Activated CD4-positive, alpha-beta memory T cell treated with anti-CD3 and anti-CD28 coated beads, Interleukin-2, amount 10 ng/mL, durations not matched to agents 7 days and 5 days (primary cell): Measurements from ENCODE around the gene CACYBP. TPM values are rescaled to one million over a fixed set of nuclear protein-coding genes. Genes with fewer than 3 reads are reported as not detected.
"Not testable (repeated sequence)": the region's sequence is repeated elsewhere in the genome, so short reads cannot be mapped to it uniquely, and the experiment has no call there.

Source experiments
- CTCF ChIA-PET: fragments of 350-600 bp; sonication (Branson Sonifier 250); formaldehyde crosslinking; loops from one replicate; lab custom pipeline; 2021; ENCODE audit warnings: antibody characterized with exemption, inconsistent platforms; lab: Charles Lee
- POLR2A ChIA-PET: fragments of 350-600 bp; sonication (Branson Sonifier 250); formaldehyde crosslinking; loops from one replicate; lab custom pipeline; 2021; ENCODE audit warnings: antibody characterized with exemption; lab: Charles Lee
- DNase-seq: peaks from one replicate; pipeline ENCODE4 v3.0.0-alpha.2; 2020
- H3K27ac Mint-ChIP-seq: one replicate; pipeline ENCODE4 v1.8.0; 2021; ENCODE audit warnings: mild to moderate bottlenecking, mixed read lengths
- H3K27me3 Mint-ChIP-seq: one replicate; pipeline ENCODE4 v1.8.0; 2021; ENCODE audit warnings: mixed read lengths
- H3K36me3 Mint-ChIP-seq: one replicate; pipeline ENCODE4 v1.8.0; 2021; ENCODE audit warnings: low read depth, mixed read lengths
- H3K4me1 Mint-ChIP-seq: one replicate; pipeline ENCODE4 v1.8.0; 2021; ENCODE audit warnings: mixed read lengths
- H3K4me3 Mint-ChIP-seq: one replicate; pipeline ENCODE4 v1.8.0; 2021; ENCODE audit warnings: mild to moderate bottlenecking, mixed read lengths
- H3K9me3 Mint-ChIP-seq: one replicate; pipeline ENCODE4 v1.8.0; 2021; ENCODE audit warnings: mixed read lengths
- total RNA-seq, 2 experiments: library from RNA; stranded (reverse); gene quantifications; one replicate each; pipeline ENCODE4 v1.2.3, GENCODE V29; 2021

Gene CACYBP
- total RNA-seq, 2 experiments from 2014 or later = 234 to 254 TPM

DNA sequence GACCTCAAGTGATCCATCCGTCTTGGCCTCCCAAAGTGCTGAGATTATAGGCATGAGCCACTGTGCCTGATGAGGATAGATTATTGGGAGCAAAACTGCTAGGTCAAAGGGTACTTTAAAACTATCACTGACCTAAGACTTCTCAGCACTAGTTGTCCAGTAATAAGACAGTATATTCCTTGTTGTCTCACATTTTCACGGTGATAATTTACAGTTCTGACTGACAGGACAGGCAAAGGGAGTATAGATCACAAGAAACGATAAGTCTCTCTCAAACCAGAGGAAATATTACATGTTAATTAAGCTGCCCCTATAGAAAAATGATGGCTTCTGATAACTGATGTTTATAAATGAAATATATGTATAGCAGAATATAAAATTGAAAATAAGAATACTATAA lies 19.8 kb downstream of the CACYBP start:
- Mint-ChIP-seq H3K27ac (no peak overlapping the region), H3K4me3 (no peak overlapping the region), H3K4me1 (peaks cover 35% of the 10 kb centered on the region), H3K9me3 (peaks cover under 1% of the 10 kb centered on the region), H3K27me3 (no peaks in the 10 kb centered on the region), H3K36me3 (peaks cover 40% of the 10 kb centered on the region)
- ChIA-PET POLR2A (no interaction called here), CTCF (no interaction called here)
- no peak for DNase-seq

DNA sequence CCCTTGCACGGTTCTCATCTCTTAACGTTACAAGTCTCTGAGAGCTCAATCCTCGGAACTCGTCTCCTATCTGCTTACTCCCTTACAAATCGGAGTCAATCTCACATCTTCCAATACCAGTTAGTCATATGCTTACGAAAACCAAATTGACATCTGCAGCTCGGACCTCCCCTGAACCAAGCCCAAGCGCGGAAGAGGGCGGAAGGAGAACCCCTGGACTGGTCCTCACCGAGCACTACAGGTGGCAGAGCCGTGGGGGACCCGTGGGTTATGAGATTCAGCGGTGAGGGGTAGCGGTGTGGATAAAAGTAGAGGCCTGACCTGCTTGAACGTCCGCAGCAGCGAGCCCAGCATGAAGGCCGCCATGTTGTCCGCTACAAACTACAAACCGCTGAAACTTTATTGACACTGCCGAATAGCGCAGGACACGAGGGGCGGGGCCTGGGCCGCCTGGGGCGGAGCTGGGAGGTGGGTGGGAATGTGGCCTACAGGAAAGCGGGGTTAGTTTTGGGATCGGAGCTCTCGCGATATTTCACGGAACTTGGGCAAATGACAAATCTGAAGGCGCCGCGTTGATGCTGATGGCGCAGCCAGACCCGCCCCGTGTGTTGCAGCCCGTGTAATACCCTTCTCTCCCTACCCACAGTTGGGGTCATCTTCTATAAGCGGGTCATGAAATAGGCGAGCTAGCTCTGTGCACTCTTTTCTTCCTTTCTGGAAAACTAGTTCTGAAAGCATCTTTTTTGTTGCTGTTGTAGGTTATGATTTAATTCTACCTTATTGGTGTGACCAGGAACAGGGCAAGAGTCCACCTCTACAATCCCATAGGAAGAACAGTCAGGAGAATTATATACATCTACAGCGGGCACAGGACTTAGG lies 23.5 kb downstream of the CACYBP start, which contains the start of gene MRPS14:
MRPS14 (minus strand) TSS at position 383 of the 879 bp plus-strand sequence; CDS start at position 366, 17 bp downstream.
- peak; percentile 98 for DNase-seq
- Mint-ChIP-seq H3K4me1 (peaks cover 33% of the 10 kb centered on the region), H3K27me3 (no peaks in the 10 kb centered on the region), H3K36me3 (peaks cover 17% of the 10 kb centered on the region), H3K4me3 (peak within 1 kb of the TSS; percentile 89), H3K9me3 (peaks cover 5% of the 10 kb centered on the region), H3K27ac (peak within 1 kb of the TSS; percentile 81)
- ChIA-PET POLR2A (interaction anchor here (0.6 to 5.7 kb wide), 29 partner anchors 9 to 1547 kb away, joined by 3 to 203 read pairs (median 4); partner anchors contain the start of genes CACYBP, CENPL, COP1 and DARS2), CTCF (interaction anchor here (0.6 to 3.3 kb wide), 13 partner anchors 8 to 1809 kb away, joined by 3 to 35 read pairs (median 3); partner anchors contain the start of gene CACYBP)

DNA sequence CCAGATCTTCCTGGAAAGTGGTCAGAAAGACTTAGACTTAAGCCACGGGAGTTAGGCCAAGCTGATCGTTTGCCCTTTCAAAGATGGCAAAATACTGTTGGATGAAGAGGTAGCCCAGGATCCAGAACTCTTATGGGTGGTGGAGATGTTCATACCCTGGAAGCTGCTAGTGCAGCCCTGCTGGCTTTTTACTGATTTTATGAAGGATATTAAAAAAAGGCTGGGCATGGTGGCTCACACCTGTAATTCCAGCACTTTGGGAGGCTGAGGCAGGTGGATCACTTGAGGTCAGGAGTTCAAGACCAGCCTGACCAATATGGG lies 24.1 kb downstream of the CACYBP start:
- H3K27me3 Mint-ChIP-seq, H3K9me3 Mint-ChIP-seq, DNase-seq: not testable (repeated sequence)
- peaks cover 16% of the 10 kb centered on the region for H3K36me3 Mint-ChIP-seq
- peak overlapping the region; percentile 89 for H3K4me3 Mint-ChIP-seq
- peaks cover 33% of the 10 kb centered on the region for H3K4me1 Mint-ChIP-seq
- H3K27ac Mint-ChIP-seq = peak overlapping the region; percentile 81
- POLR2A ChIA-PET = interaction anchor here (0.6 to 5.7 kb wide), 27 partner anchors 10 to 1547 kb away, joined by 3 to 203 read pairs (median 4); partner anchors contain the start of genes CACYBP, CENPL, COP1 and DARS2
- CTCF ChIA-PET = interaction anchor here (0.6 to 3.3 kb wide), 8 partner anchors 8 to 942 kb away, joined by 3 to 35 read pairs (median 3); partner anchors contain the start of gene CACYBP

DNA sequence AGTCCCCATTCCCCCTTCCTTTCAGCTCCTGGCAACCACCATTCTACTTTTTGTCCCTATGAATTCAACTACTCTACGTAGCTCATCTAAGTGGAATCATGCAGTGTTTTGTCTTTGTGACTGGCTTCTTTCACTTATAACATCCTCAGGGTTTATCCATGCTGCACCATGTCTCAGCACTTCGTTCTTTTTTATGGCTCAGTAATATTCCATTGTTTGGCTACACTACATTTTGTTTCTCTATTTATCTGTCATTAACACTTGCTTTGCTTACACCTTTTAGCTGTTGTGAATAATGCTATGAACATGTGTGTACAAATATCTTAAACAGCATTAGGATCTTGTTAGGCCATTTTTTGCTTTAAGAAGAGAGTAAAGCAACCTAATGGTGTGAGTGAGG lies 25.0 kb downstream of the CACYBP start:
- H3K9me3 Mint-ChIP-seq = peaks cover 5% of the 10 kb centered on the region
- CTCF ChIA-PET = interaction anchor here (0.7 to 3.3 kb wide), 4 partner anchors 25 to 162 kb away, joined by 3 to 35 read pairs (median 10); partner anchors contain the start of gene CACYBP
- peak overlapping the region; percentile 33 for H3K27ac Mint-ChIP-seq
- no peaks in the 10 kb centered on the region for H3K27me3 Mint-ChIP-seq
- no peak for DNase-seq
- POLR2A ChIA-PET = interaction anchor here (2.8 to 5.7 kb wide), 3 partner anchors 23 to 165 kb away, joined by 13 to 203 read pairs (median 33); partner anchors contain the start of gene CACYBP
- peaks cover 38% of the 10 kb centered on the region for H3K4me1 Mint-ChIP-seq
- H3K4me3 Mint-ChIP-seq = peak overlapping the region; percentile 24
- H3K36me3 Mint-ChIP-seq = peaks cover 14% of the 10 kb centered on the region

DNA sequence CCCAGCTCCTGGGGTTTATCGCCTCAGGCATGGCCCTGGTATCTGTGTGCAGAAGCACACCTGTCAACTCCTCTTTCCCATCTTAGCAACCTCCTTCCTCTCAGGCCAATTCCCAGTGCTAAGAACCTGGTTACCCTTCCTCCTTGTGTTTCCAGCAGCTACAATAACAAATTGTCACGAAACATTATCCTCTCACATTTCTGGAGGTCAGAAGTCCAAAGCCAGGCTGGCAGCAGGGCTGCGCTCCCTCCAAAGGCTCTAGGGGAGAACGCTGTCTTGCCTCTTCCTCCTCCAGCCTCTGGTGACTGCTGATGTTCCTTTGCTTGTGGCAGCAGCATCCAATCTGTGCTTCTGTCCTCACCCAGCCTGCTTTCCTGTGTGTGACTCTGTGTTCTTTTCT lies 34.2 kb downstream of the CACYBP start:
- H3K4me1 Mint-ChIP-seq = peaks cover 8% of the 10 kb centered on the region
- peaks cover 1% of the 10 kb centered on the region for H3K27me3 Mint-ChIP-seq
- DNase-seq = no peak
- H3K36me3 Mint-ChIP-seq = no peaks in the 10 kb centered on the region
- ChIA-PET POLR2A (no interaction called here), CTCF (no interaction called here)
- H3K27ac Mint-ChIP-seq = no peak overlapping the region
- H3K4me3 Mint-ChIP-seq = no peak overlapping the region
- no peaks in the 10 kb centered on the region for H3K9me3 Mint-ChIP-seq

DNA sequence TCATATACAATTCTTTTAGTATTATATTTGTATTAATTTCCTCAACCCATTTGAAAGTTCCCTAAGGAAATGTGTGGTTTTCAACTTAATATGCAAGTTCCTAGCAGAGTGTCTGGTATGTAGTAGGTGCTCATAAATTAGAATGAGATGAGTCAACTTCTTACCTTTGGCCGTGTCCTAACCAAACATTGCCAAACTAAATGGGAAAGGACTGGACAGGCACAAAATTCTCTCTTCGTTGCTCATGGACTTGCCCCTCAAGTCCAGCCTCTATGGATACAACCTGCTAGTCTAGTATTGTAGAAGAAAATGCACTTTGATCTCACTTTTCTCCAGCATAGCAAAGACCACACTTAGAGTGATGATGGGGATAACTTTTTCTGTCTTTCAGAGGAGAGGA lies 35.0 kb downstream of the CACYBP start:
- ChIA-PET POLR2A (no interaction called here), CTCF (no interaction called here)
- Mint-ChIP-seq H3K4me3 (no peak overlapping the region), H3K9me3 (no peaks in the 10 kb centered on the region), H3K4me1 (peaks cover 2% of the 10 kb centered on the region), H3K36me3 (no peaks in the 10 kb centered on the region), H3K27me3 (peaks cover 1% of the 10 kb centered on the region), H3K27ac (no peak overlapping the region)
- no peak for DNase-seq

DNA sequence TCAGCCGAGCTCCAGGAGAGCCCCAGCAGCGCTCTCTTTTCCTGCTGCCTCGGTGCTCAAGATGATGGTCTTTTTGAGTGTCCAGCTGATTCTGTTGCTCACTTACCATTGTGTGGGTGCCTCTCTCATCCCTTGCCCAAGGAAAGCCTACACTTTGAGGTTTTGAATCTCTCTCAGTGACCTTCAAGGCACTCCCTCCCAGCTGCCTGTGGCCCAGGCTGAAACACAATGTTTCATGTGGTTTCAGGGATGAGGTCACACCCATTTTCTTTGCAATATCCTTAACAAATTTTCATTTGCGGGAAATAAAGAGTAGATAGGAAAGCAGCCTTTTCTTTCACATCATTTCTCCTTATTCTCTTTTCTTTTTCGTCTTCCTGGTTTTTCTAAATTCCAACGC lies 36.1 kb downstream of the CACYBP start:
- no peak for DNase-seq
- Mint-ChIP-seq H3K9me3 (no peaks in the 10 kb centered on the region), H3K4me3 (no peak overlapping the region), H3K4me1 (no peaks in the 10 kb centered on the region), H3K27ac (no peak overlapping the region), H3K36me3 (no peaks in the 10 kb centered on the region), H3K27me3 (peaks cover 1% of the 10 kb centered on the region)
- CTCF ChIA-PET = interaction anchor here (1.7 kb wide), 1 partner anchor 90 kb away, joined by 5 read pairs; no protein-coding TSS in a partner anchor
- POLR2A ChIA-PET = no interaction called here

DNA sequence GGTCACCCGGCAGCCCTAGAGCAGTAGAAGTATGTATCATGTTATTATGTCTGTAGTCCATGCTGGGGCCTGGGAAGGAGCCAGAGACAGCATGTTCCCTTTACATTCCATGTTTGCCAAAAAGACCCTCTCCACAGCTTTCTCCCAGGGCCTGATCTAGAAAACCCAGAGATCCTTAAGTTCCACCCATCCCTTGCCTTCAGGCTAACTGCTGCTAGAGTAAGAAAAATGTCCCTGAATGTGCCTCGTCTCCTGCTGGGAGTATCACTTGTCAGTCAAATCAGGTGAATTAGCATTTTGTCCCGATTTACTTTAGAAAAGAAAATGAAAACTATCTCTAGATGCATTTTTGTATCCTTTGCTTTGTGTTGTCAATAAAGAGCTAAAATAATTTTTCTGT lies 36.7 kb downstream of the CACYBP start:
- Mint-ChIP-seq H3K4me1 (no peaks in the 10 kb centered on the region), H3K27ac (no peak overlapping the region), H3K36me3 (no peaks in the 10 kb centered on the region), H3K27me3 (peaks cover 1% of the 10 kb centered on the region), H3K9me3 (no peaks in the 10 kb centered on the region), H3K4me3 (no peak overlapping the region)
- ChIA-PET POLR2A (no interaction called here), CTCF (interaction anchor here (1.7 kb wide), 1 partner anchor 89 kb away, joined by 5 read pairs; no protein-coding TSS in a partner anchor)
- DNase-seq = no peak

DNA sequence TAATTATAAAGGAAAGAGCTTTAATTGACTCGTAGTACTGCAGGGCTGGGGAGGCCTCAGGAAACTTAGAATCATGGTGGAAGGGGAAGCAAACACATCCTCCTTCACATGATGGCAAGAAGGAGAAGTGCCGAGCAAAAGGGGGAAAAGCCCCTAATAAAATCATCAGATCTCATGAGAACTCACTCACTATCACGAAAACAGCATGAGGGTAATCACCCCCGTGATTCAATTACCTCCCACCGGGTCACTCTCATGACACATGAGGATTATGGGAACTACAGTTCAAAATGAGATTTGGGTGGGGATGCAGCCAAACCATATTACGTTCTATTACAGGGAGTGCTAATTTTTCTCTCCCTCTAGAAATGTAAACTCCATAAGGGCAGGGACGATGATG lies 37.7 kb downstream of the CACYBP start:
- Mint-ChIP-seq H3K9me3 (no peaks in the 10 kb centered on the region), H3K27me3 (peaks cover 1% of the 10 kb centered on the region), H3K36me3 (no peaks in the 10 kb centered on the region), H3K4me1 (no peaks in the 10 kb centered on the region), H3K27ac (no peak overlapping the region), H3K4me3 (no peak overlapping the region)
- DNase-seq = no peak
- POLR2A ChIA-PET = no interaction called here
- CTCF ChIA-PET = no interaction called here

DNA sequence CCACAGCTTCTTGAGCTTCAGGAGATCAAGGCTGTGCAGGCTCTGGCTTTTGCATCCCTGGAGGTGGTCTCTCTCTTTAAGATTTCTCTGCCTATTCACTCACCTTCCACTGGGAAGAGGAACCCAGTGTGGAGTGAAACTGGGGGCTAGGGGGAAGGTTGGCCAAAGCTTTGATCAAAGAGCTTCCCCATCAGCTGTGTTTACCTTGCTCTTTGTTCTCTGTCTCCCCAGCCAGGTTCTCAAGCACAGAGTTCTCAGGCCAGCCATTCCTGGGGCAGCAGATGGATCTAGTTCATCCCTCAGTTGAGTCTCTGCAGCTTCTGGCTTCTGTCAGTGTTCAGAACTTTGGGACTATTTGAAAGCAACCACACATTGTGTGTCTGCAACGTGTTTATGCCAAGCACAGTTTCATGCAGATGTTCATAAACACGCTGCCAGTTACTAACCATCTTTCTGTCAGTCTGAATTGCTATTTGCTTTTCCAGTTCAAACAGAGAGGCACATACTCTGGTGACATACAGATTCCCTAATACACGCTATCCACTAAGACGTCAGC lies 40.7 kb downstream of the CACYBP start:
- H3K4me1 Mint-ChIP-seq = no peaks in the 10 kb centered on the region
- H3K4me3 Mint-ChIP-seq = no peak overlapping the region
- ChIA-PET CTCF (interaction anchor here (1.1 to 1.3 kb wide), 3 partner anchors 9 to 106 kb away, joined by 3 to 7 read pairs (median 5); no protein-coding TSS in a partner anchor), POLR2A (no interaction called here)
- no peaks in the 10 kb centered on the region for H3K9me3 Mint-ChIP-seq
- H3K27ac Mint-ChIP-seq = no peak overlapping the region
- no peaks in the 10 kb centered on the region for H3K36me3 Mint-ChIP-seq
- H3K27me3 Mint-ChIP-seq = peaks cover 7% of the 10 kb centered on the region
- DNase-seq = no peak

DNA sequence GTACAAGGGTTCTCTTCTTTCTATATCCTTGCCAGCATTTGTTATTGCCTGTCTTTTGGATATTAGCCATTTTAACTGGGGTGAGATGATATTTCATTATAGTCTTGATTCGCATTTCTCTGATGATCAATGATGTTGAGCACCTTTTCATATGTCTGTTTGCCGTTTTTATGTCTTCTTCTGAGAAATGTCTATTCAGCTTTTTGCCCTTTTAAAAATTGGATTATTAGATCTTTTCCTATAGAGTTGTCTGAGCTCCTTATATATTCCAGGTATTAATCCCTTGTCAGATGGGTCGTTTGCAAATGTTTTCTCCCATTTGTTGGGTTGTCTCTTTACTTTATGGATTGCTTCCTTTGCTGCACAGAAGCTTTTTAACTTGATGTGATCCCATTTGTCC lies 42.9 kb downstream of the CACYBP start:
- Mint-ChIP-seq H3K27me3 (peaks cover 14% of the 10 kb centered on the region), H3K27ac (no peak overlapping the region), H3K4me1 (no peaks in the 10 kb centered on the region), H3K9me3 (no peaks in the 10 kb centered on the region), H3K4me3 (no peak overlapping the region), H3K36me3 (no peaks in the 10 kb centered on the region)
- CTCF ChIA-PET = interaction anchor here (1.8 kb wide), 1 partner anchor 14 kb away, joined by 4 read pairs; no protein-coding TSS in a partner anchor
- no peak for DNase-seq
- POLR2A ChIA-PET = no interaction called here

DNA sequence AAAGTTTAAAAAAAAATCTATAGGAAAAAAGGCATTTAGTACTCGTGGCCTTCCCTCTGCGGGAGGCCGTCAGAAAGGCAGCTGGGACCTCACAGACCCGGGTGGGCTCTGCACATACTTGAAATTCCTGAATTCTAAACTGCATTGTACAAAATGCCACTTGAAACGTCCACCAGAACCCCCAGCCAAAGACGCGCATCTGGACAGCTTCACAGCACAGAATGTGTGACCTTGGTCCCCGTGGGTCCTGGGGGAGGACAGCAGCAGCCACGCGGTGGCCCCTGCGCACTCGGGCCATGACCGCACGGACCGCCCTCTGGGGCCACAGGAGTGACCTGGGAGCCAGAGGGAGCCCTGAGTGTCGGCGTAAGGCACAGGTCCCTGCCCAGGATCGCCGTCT lies 44.1 kb downstream of the CACYBP start:
- ChIA-PET CTCF (no interaction called here), POLR2A (no interaction called here)
- H3K27ac Mint-ChIP-seq = no peak overlapping the region
- H3K4me1 Mint-ChIP-seq = no peaks in the 10 kb centered on the region
- H3K9me3 Mint-ChIP-seq = no peaks in the 10 kb centered on the region
- no peak for DNase-seq
- H3K4me3 Mint-ChIP-seq = no peak overlapping the region
- no peaks in the 10 kb centered on the region for H3K36me3 Mint-ChIP-seq
- H3K27me3 Mint-ChIP-seq = peaks cover 26% of the 10 kb centered on the region

DNA sequence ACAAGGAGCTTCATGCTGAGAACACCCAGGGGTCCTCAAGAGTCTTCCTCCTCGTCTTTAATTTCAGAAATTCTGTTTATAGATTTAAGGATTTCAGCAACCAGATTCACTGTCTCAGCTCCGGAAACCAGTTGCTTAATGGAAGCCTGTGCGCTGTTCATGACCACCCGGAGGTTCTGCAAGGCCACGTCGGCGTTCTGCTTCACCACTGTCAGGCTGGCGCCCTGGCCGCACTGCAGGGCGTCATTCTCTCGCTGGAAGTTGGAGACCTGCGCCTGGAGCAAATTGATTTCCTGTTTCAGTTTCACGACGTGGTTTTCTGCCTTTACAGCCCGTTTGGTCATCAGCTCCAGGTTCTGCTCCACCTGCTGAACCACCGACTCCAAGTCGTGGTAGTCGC lies 44.8 kb downstream of the CACYBP start:
- H3K27me3 Mint-ChIP-seq = peaks cover 33% of the 10 kb centered on the region
- H3K9me3 Mint-ChIP-seq, H3K27ac Mint-ChIP-seq, DNase-seq, POLR2A ChIA-PET, H3K4me1 Mint-ChIP-seq, H3K36me3 Mint-ChIP-seq, CTCF ChIA-PET, H3K4me3 Mint-ChIP-seq: not testable (repeated sequence)
